CD4-positive, alpha-beta T cell treated with Interleukin-1 beta for 1 hour (primary cell): Measurements from ENCODE around the gene ZFP1.
A peak's percentile ranks its signal among the peaks of the same experiment; 100 is the strongest.

Experiments
- DNase-seq, 2 donors: peaks; one replicate each; pipeline ENCODE4 v3.0.0-alpha.2; 2020 to 2022

The ZFP1 gene

DNA sequence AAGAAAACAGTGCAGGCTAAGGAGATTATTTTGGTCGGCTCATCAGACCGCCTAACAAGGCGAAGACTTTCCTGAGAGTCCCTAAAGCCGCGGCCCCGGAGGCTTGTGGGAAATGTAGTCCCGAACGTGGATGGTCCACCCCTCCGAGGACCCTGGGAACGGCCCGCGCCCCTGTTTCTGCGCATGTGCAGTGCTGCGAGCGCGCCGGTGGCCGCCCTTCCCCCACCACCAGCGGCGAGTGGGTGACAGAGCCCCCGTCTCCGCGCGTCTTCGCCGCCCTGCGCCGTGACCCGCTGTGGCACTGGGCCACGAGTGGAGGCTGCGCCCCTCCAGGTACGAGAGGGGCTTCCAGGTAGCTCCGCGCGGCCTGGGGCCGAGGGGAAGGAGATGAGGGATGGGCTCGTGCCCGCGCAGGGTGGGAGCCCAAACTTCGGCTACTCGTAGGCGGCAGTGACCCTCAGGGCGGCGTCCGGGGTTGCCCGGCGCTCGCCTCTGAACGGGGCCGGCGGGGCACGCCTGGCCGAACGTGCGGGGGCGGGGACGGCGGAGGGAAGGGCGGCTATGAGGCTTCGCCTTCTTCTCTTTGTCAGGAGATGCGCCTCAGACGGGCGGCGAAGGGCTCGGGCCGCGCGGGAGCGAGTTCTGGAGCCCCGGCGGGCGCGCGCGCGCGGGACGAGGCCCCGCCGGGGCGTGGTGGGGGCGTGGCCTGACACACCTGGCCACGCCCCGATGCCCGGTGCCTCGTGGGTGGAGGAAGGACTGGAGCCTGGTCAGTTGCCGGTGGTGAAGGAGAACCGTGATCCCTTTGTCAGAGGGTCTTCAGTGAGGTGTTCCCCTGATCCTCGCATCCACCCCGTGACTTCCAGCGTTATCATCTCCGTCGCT lies at the start of gene ZFP1:
Gene ZFP1 (plus strand): TSS at position 214 of the 885 bp plus-strand sequence. CDS start 4,428 bp downstream, outside the sequence.
- DNase-seq, result peak; percentile 93 to 95

DNA sequence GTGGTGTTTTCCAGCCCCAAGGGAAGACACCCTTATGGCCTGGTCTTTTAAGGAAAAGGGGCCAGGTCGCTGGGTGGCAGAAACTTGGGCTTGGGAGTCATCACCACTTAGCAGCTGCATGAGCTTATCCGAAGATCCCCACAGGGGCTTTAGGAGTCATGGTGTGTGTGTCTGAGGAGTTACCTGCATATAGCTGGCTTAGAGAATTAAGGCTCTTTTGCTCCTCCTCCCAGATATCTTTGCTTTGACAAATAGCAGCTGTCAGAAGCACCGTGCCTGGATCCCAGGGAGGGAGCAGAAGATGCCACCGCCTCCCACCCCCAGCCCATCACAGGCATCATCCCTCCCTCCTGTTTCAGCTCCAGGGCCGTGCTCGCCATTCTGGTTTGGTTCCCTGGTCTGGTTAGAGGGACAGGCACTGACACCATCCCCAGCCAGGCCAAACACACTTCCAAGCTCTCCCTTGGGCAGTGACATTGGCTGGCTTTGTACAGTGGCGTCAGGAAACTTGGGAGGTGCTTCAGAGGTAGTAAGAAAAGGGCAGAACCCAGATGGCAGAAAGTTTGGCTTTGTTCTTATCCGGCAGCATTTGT lies 49.2 kb upstream of the ZFP1 start:
- DNase-seq, result no peak

DNA sequence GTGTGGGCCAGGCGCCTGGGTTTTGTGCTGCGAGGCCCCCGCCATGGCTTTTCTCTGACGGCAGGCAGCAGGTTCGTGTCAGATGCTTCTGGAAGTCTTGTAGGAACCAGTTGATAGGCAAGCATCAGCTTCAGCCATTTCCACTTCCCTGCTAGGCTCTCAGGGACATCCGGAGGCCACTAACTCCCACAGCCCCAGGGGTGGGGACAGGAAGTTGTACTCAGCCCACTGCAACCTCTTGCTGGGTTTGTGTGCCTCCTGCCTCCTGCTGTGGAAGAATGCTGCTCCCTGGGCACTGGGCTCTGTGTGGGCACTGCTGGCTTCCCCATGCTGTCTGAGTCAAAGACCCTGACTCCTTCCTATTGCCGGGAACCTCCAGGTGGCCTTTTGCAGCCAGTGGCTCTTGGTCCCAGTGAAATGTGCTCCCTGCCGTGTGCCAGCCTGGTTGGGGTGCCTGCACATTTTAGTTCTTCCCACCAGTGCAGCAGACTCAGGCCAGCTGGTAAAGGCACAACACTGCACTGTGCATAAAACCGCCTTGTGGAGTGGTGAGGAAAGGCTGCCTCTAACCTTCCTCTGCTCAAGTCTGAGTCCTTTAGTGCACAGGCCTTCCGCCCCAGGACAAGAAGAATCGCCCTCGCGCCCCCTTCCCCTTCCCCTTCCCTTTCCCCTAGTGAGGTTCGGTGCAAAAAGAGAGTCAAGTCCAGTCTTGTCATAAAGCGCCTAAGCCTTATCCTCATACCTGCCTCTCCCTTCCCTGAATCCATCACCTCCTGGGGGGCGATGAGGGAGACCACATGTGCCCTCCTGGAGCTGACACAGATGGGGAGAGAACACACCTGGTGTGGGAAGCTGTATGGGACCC lies 48.4 kb upstream of the ZFP1 start:
- DNase-seq, result peak; percentile 32 to 37

DNA sequence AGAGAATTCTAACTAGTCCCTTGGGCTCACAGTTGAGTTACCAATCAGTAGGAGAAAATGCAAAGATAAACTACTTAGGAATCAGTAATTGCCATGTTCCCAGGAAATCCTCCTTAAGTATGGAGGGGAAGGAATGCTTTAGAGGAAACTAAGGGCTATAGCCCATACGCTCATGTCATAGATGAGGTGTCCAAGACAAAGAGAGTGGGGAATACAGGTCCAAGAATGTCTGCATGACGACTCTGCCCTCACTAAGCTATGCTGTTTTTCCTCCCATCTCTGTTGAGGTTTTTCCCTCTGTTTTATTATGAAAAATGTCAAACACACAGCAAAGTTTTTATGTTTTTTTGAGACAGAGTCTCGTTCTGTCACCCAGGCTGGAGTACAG lies 47.7 kb upstream of the ZFP1 start:
- DNase-seq, result no peak

DNA sequence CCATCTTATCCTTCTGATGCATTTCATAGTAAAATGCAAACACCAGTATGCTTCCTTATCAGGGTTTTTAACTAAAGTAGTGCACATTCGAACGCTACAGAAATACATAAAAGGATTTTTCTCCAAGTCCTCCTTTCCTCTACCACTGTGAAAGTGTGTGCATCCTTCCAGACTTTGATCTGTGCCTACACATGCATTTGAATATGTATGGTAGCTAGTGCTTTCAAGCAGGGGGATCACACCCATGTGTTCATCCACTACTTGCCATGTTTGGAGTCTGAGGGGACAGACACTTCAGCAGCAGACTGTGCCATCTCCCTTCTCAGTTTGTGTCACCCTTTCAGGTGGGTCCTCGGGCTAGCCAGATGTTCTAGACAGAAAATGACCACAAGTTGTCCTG lies 46.7 kb upstream of the ZFP1 start:
- no peak for DNase-seq

DNA sequence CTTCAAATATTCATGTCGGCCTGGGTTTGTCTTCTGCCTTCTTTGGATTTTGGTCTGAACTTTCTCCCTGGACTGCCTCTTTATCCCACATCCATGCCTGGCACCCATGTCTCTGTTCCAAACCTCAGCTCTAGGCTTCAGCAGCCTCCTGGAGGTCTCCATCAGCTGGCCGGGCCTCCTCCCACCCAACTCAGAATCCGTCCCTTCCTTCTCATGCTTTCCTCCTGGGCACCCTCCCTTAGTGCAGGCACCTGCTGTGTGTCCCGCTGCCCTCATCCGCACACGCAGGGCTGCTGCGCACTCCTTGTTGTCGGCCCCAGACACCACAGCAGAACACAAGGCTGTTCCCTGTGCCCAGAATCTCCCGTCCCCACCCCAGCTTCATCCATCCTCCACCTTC lies 45.7 kb upstream of the ZFP1 start:
- DNase-seq, result no peak

DNA sequence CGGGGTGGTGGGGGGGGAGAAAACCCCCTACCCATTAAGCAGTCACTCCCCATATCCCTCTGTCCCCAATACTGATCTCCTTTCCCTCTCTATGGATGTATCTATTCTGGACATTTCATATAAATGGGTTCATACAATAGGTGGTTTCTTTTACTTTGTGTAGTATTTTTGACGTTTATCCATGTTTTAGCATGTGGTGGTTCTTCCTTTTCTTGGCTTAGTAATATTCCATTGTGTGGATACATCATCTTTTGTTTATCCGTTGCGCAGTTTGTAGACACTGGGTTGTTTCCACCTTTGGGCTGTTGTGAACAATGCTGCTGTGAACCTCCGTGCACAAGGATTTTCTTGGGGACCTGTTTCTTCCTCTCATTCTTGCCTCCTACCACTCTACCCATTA lies 44.3 kb upstream of the ZFP1 start:
- DNase-seq, result no peak

DNA sequence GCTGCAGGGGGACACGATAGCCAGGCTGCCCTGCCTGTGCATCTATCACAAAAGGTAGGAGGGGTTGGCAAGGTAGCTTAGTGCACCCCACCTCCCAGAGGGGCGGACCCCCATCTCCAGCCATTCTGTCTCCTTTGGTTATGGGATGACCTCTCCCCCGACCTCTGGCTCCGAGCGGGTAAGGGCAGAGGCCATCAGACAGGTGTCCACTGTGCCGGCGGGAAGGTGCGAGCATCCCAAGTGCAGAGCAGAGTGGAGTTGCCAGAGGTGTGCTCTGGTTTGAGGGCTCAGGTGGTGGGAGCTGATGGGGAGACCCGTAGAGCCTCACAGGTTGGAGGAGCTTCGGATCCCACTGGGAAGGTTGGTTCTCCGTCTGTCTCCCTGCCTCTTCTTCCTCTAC lies 43.5 kb upstream of the ZFP1 start:
- DNase-seq, result no peak

DNA sequence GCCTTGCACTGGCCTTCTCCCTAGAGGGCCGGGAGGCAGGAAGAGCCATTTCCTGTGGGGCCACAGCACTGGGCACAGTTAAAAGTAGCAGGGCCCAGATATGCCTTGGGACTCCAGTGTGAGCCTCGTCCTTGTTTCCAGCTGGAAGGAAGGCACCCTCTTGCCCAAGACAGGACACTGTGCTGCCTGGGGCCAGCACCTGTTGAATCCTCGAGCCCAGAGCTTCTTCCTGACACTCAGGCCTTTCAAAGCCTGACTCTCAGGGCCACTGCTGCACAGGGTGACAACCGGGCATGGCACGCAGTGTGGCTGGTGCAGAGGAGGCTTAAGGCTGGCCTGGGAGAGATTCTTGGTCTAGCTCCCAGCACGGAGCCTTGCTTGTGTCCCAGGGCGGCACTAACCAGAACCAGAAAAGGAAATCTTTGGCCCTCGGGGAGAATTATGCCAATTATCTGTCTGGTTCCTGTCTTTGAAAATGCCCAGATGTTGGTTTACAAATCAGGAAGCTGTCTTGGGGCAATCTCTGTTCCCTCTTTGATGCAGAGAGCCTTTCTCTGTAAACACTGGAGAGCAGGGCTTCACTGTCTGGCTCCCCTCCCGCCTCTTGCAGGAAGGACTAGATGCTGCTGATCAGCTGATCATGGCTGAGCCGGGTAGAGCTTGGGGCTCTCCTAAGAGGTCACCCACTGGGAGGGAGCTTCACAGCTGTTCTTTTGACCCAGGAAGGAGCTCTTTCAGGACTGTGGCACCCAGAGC lies 42.8 kb upstream of the ZFP1 start:
- DNase-seq, result peak in 1 of 2 donors; percentile 37

DNA sequence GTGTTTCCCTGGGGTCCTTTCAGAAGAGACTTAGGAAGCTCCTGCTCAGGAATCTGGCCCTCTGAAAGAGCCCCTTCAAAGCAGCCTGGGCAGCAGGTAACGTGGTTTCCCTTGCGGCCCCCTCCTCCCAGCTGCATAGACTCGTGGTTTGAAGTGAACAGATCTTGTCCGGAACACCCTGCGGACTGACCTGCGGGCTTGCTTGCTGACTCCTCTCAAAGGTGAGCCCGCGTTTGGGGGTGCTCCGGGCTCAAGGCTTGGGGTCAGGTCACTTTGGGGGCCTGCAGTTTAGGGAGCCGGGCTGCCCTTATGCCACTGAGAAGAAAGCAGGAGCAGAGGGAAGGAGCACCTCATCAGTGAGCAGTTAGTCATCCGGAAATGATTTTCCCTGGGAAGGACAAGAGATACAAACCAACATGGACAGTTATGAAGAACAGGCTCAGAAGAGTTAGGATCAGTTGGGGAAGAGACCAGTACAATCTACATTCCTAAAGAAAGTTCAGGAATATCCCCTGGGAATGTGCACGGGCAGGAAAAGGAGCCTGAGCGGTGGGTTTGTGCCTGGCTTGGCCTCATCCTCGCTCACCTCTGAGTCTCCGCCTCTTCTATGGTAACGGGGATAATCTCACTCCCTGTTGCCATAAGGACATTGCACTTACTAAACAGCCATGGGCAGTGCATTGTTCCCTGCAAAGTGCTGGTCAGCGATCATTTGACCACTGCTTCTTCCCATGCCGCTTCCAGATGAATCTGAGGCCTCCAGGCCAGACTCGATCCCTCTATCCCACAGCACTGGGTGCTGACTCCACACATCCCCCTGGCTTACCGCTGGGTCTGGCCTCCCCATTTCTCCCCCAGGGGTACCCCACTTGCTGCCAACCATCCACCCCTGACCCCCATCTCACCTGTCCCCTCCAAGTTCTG lies 41.7 kb upstream of the ZFP1 start:
- no peak for DNase-seq

DNA sequence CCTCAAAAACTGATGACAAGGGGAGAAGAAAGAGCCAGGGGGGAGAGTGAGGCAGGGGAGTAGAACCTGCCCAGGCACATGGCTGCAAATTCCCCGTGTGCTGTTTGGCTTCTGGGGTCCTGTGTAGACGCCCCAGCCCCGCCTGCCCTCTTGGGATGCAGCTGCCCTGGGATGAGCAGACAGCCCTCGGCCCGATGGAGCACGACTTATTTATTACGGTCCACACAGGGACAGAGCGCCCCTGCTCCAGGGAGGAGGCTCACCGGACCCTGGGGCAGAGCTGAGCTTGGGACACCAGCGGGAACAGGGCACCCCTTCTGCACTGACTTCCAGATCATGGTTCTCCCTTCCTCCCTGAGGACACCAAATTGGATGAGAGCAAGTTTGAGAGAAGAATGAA lies 40.8 kb upstream of the ZFP1 start:
- DNase-seq, result no peak

DNA sequence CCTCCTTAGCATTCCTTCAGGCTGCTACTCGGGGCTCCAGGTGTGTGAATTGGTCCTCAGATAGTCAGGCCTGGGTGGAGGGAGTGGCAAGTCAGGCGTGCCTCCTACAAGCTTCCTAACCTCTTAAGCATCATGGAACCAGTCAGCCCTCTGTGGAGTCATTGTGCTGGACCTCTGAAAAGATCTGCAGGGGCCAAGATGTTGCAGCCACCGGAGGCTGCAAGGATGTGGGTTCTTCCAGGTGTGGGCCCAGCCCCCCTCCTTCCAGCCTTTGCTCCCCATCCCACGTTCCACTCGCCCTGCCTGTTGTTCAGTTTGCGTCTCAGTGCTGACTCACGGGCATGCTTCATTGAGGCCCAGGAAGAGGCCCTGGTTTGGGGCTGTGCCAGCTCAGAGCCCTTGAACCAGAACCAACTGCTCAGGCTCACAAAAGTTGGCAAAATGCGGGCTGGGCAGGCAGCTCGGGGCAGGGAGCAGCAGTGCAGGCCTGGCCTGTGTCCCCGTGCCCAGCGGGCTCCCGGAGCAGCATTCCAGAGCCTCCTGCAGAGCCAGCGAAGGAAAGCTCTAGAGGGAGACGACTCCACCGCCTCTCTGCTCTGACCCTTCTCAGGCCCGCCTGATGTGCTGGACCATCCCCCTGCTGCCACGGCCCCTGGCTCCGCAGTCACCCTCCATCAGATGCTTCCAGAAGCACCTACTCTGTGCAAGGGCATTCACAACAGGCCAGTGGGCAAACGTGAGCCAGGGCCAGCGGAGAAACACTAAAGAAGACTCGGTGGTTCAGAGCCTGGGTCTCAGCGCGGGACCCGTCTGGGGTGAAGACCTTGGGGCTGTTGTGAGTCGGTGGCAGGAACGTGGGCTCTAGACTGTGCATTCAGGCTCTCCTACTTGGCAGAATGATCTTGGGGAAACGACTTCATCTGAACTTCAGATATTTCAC lies 39.3 kb upstream of the ZFP1 start:
- peak; percentile 56 to 66 for DNase-seq

DNA sequence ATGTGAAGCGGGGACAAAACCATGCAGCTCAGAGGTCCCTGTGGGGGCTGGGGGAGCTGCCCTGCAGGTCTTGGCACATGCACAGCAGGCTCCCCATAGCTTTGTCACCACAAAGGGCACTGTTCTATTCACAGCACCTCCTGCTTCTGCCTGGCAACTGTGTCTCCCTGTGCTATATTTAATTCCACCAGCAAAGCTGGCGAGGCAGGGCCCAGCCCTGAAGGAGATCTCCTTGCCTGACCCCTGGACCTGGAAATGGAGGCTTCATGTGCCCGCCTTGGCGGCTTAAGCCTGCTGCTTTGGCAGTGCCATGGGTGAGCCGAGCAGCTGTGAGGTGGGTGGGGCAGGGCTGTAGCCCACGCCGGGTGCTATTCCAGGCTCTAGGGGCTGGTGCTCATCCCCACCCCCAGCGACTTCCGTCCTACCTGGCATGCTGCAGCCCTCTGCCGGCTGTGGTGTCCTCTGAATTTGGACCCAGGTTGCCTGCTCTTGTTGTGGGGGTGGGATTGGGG lies 38.5 kb upstream of the ZFP1 start:
- DNase-seq, result no peak

DNA sequence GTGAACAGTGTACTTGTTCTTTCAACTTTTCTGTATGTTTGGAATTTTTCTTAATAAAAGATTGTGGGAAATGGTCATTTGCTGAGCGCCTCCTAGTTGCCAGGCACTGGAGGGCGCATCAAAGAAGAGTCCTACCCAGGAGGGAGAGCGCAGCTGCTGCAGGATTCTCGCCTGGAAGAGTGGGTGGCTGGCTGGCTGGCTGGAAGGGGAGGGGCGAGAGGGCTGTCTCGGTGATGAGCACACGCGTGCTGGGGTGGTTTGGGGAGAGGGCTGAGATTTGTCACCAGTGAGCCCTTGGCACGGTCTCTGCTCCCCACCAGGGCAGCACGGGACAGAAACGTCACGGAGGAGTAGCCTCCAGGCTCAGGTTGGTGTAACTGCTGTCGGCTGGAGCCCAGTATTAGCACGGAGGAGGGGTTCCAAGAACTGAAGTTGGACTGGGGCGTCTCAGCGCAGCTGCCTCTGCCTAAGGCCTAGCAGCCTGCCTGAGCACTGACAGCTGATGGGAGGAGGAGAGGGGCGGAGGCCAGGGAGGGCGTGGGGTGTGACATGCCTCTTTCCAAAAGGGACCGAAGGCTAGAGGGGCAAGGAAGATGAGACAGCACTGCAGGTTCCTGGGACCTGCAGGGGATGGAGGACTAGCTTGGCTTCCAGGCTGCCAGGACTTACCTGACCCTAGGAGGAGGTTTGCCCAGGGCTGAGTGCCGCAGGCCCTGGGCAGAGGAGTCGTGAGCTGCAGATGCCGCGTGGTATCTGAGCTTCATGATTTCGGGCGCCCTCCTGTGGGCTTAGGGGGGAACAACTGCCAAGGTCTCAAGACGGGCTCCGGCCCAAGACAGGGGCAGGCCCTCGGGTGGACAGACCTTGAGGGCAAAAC lies 37.4 kb upstream of the ZFP1 start:
- peak; percentile 81 to 83 for DNase-seq

DNA sequence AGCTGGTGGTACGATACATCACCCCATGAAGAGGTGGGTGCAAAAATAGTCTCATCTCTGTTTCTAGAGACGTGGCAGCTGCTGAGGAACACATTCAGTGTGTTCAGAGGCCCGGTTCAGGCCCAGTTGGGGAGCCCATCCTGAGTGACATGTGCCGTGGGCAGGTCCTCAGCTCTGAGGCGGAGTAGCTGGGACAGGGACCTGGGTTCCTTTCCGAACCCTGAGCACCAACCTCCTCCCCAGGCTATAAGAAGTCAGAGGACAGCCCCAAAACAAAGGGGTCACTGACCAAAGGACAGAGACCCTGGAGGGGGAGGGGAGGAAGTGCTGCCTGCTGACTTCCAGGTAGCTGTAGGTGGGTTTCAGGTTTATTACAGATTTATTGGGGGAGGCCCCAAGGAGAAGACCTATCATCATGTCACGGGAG lies 36.8 kb upstream of the ZFP1 start:
- no peak for DNase-seq

DNA sequence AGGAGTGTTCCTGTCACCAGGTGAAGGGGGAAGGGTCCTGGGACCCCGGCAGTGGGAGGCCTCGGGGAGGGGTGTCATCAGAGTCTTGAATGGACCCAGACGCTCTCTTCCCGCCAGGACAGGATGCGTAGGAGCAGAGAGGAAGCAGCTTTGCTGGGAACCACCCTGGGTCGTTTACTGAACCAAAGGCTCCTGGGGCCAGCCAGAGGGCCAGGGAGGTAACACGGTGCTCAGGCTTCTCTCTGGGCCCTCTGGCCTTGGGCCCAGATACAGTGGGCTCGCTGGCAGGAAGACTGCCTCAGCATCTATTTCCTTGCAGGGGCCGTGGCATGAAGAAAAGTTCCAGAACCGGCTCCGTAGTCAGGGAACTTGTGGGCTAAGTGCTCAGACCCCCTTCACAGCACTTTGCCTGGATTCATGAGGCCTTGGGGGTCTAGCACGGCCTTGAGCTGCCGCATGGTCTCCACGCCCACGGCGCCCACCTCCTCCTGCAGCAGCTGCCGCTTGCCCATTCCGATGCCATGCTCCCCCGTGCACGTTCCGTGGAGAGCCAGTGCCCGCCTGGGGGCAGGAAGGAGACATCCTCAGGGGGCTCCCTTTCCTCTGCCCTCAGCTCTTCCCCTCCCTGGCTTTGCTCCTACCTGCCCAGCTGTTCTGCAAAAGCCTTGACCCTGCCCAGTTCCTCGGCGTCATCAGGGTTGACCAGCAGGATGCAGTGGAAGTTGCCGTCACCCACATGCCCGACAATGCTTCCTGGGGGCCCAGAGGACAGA lies 36.2 kb upstream of the ZFP1 start:
- no peak for DNase-seq

DNA sequence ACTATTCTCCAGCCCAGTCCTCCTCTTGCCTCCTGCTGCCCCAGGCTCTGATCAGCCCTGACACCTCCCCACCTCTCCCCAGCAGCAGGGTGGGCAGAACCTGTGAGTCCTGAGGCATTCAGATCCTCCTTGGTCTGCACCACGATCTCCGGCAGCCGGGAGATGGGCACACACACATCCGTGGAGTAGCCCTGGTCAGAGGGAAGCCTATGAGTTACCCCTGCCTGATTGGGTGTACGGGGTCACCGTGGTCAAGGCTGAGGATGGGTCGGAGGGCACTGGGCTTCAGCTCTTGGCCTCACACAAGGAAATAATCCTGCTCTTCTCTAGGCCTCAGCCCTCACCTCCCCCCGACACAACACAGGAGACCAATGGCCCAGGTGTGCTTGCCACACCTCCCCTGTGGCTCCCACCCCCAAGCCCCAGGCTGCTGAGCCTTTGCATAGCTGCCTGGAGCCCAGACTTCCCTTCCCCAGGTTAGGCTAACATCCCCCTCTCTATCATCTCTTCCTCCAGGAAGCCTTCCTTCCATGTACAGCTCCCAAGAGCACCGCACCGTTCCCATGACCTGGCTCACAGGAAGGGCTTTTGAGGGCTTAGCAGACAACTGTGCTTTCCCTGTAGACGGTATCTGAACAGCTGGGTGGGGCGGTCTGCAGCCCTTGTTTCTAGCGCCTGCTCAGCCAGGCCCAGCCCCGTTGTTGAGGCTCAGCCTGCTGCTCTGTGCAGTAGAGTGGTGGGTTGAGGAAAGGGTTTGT lies 35.4 kb upstream of the ZFP1 start:
- DNase-seq, result no peak
